NCI-H2227 treated with DMSO at 0.1 percent for 48 hours (cell line): ENCODE measurements around the gene B4GALNT1.
"Not testable (repeated sequence)": the region's sequence is repeated elsewhere in the genome, so short reads cannot be mapped to it uniquely, and the experiment has no call there.

ENCODE experiments used
- DNase-seq: peaks from one replicate; lab custom pipeline; 2025; lab: John Stamatoyannopoulos, UW

Gene B4GALNT1

DNA sequence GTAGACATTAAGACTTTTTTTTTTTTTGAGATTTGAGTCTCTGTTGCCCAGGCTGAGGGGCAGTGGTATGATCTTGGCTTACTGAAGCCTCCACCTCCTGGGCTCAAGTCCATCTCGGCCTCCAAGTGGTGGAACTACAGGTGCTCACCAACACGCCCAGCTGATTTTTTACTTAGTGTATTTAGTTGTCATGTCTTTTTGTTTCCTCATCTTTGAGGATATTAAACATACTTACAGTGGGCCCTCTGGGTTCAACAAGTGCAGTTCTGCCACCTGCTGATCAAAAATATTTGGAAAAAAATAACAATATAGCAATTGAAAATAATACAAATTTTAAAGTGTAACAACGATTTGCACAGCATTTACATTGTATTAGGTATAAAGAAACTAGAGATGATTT, 4.4 kb upstream of the B4GALNT1 start:
- no peak for DNase-seq

GRCh38 chr12:57636731-57637130, 3.7 kb upstream of the B4GALNT1 start:
- not testable (repeated sequence) for DNase-seq

DNA sequence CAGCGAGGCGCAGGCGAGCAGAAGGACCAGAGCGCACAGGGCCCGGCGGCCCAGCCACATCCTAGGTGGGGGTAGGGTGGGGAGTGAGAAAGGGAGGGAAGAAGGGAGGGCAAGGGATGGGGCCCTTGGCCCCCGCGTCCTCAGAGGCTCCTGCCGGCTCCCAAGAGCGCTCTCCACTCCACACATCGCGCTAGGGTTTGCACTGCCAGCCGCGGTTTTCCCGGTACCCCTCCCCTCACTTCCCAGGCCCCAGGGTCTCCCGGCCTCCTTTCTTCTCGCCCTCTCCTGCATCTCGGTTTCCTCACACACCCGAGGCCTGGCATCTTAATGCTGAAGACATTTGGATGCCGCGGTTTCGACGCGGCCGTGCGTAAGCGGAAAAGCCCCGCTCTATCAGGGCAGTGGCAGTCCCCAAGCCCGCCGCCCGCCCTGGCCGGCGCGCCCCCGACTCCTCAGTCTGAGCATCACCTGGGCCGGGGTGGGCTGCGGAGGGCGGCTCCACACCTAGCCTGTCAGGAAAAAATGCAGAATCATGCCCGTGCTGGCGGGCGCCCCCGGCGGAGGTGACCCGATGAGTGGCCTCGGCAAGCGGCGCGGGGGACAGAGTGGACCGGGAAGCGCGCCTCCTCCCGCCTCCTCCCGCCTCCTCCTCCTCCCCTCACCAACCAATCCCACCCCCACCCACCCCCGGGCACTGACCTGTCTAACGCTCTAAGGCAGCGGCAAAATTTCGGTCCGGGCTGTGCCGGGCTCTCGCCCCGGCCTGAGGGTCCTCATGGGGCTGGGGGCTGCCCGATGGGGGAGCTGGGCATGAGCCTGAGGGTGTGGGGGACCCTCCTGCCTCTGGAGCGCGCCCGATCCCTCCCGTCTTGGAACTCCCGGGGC, 686 bp downstream of the B4GALNT1 start:
- DNase-seq: peak; percentile 21

DNA sequence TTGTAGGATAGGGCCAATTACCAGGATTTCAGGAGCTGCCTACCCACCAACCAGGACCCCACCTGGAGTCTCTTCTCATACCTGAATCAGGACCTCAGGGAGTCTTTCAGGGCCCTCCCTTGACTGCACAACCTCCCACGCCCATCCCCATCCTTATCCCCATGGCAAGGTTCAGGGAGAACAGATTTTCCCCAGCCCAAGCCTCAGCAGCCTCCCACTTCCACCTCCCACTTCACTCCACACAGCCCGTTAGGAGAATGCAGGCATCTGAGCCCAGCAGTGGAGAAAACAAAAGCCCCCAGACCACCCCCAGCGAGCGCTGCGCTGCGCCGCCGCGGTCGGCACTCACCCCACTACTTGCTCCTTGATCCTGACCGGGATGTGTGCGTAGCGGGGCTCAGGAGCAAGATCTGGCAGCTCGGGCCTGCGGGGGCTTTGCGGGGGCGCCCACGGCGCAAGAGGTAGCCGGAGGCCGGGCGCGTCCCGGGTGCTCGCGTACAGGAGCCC, 1.4 kb downstream of the B4GALNT1 start:
- no peak for DNase-seq

DNA sequence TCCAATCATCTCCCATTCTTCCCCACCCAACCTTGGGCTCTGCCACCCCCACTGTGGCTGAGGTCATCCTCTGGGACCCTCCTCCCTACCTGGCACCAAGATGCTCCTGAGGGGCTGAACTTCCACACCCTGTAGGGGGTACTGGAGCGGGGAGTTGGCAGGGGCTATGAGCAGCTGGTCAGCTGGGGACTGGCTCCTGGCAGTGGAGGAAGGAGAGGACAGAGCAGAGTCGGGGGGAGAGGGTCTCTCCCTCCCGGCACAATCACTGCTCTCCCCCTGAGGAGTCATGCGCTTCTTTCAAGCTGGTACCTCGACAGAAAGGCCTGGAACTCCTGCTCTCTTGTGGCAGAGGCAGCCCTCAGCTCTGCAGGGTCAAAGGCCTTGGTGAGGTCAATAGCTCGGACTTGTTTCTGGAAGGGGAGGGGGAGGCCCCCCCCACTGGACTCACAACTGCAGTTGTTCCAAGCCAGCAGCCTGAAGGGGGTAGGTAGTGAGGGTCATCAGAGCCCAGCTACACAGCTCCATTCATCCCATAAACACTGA, 2.0 kb downstream of the B4GALNT1 start:
- DNase-seq: no peak

- DNase-seq: no peak
These were observed 3.0 kb downstream of the B4GALNT1 start for GRCh38 chr12:57629897-57630471.

GRCh38 chr12:57628280-57629191, 4.5 kb downstream of the B4GALNT1 start:
- no peak for DNase-seq

GRCh38 chr12:57627501-57628279, 5.3 kb downstream of the B4GALNT1 start:
- no peak for DNase-seq

GRCh38 chr12:57626921-57627445, 6.0 kb downstream of the B4GALNT1 start:
- DNase-seq: no peak

DNA sequence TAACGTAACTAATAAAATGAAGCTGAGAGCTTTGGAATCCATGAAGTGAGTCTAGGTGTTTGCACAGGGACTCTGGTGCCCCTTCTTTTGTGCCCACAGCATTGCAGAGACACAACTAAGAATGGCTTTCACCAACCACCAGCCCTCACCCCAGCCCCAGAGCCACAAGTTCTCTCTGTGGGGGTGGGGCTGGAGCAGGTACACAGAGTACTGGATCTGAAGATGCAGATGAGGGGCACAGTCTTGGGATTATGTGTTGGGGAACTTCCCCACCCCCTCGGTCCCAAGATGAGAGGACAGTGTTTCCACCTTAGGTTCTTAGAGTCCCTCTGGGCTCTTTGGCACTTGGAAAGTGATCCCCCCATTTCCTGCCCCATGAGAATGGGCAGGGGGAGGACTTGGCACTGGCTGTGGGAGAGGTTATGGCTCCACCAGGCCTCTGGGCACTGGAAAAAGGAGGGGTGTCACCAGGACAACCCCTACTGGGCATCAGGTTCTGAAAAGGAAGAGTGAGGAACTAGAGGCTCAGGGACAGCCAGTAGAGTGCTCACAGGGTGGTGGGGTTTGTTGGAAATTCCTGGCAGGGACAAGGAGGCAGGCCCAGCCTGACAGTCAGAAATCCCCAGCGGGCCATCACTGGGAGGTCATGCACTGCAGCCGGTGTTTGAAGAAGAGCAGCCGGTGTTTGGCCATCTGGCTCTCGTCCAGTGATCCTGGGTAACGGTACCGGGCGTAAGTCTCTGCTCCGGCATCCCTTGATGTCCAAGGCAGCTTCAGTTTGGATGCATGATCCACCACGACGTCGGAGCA, 6.7 kb downstream of the B4GALNT1 start:
- DNase-seq: no peak

- DNase-seq: no peak
These were observed 7.6 kb downstream of the B4GALNT1 start for GRCh38 chr12:57625261-57626032.

DNA sequence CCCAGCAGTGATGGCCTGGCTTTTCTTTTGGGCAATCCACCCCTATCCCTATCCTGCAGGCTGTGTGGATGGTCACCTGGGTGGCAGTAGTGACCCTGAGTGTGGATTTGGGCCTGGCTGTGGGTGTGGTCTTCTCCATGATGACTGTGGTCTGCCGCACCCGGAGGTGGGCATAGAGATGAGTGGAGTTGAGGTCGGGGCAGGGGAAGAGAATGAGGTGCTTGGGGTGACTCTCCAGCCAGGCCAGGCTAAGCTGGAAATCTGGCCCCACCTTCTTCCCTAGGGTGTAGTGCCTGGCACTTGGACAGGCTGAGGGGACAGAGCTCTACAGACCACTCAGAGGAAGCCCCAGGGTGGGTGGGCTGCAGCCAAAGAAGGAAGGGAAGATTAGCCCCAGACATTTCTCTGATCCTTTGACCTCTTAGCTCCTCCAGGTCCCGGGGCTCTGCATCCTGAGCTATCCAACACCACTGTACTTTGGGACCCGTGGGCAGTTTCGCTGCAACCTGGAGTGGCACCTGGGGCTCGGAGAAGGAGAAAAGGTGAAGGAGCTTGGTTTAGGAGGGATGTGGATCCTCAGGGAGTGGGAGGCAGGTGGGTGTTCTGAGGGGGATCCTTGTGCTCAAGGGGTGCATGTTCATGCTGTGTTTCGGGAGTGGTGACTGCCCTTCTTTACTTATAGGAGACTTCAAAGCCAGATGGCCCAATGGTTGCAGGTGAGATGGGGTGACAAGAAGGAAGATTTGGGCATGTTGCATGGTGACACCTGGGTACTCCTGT, 8.4 kb downstream of the B4GALNT1 start:
- DNase-seq: no peak

DNA sequence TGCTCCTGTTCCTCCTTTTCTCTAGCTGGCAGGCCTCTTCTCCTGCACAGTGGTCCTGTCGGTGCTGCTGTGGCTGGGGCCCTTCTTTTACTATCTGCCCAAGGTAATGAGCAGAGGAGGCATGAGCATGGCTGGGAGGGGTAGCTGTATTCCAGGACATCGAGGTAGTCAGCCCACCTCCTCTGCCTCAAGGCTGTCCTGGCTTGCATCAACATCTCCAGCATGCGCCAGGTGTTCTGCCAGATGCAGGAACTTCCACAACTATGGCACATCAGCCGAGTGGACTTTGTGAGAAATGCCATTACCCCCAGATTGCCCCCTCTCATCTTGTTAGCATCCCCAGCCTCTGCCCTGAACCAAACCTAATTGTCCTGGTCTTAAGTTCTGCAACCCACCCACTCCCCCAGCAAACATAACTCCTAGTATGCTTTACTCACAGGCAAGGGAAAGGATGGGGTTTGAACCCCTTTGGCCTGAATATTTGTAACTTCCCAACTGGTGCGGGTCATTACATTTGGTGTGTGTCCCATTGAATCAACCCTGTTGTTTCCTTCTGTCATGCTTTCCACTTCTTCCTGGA, 9.1 kb downstream of the B4GALNT1 start:
- DNase-seq: no peak

DNA sequence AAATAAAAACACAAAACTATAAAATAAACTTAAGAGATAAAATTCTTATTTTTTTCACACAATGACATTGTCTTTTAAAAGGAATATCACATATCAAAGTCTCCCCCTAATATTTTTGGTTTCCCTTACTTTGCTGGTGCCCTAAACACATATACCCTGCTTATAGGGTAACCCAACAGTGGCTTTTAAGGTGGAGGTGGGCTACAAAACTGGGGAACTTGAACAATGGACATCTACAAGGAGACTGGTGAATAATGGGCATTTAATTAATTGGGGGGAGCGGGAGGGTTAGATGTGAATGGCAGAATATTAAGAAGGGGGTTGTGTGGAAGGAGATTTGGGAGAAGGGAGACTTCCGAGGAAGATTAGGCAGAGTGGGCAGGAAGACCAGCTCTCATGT, 9.6 kb downstream of the B4GALNT1 start:
- DNase-seq: no peak

- no peak for DNase-seq
These were observed 10.4 kb downstream of the B4GALNT1 start for GRCh38 chr12:57622293-57623245.

DNA sequence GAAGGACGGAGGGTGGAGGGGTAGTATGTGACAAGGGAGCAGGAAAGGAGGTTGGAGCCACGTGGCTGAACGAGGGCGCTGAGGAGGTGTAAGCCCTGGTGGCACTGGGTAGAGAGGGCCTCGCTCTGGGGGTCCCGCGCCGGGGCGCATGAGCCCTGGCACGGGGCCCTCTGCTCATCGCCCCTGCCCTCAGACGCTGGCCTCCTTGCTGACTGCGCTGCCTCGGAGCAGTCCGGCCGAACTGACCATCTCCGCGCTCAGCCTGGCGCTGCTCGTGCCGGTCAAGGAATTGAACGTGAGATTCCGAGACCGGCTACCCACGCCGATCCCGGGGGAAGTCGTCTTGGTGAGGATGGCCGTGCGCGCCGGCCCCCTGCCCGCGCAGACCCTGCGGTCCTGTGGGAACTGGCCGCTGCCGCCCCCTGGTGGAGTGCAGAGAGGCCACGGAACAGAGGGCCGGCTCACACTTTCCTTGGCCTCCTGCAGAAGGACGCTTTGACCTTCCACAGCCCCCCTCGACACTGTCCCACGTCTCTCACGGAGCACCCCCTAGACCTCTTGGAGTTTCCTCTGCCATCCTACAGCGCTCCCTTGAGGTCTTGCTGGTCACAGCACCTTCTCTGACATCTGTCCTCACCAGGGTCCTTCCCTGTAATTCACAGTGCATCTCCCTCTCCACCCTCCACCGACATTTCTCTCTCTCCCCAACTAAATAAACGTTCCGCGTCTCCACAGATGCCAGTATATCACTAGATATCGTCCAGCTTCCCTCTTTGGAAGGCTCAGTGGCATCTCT, 11.3 kb downstream of the B4GALNT1 start:
- peak; percentile 44 for DNase-seq
